ENCODE data around the gene DYNC1H1. TPM values are rescaled to one million over a fixed set of nuclear protein-coding genes. Genes with fewer than 3 reads are reported as not detected.
A peak's percentile ranks its signal among the peaks of the same experiment; 100 is the strongest.

DYNC1H1 gene
- total RNA-seq, 1 experiment from 2014 or later, result 1,394 TPM

DNA sequence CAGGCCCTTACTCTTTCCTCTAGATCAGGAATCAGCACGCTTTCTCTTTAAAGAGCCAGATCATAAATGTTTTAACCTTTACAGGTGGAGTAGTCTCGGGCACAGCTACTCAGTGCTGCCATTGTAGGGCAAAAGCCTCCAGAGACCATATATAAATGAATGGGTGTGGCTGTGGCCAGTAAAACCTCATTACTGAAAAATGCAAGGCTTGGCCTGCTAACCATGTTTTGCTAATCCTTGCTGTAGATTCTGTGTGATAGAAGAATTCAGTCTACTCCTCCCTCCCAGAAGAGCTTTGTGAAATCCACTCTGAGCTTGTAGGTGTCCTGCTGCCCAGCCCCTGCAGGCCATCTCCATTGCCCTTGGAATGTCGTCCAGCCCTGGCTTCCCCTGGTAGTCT is 64.4 kb downstream of the DYNC1H1 start:
- DNase-seq (ENCODE audit: extremely low read depth, low read depth), result no peak

DNA sequence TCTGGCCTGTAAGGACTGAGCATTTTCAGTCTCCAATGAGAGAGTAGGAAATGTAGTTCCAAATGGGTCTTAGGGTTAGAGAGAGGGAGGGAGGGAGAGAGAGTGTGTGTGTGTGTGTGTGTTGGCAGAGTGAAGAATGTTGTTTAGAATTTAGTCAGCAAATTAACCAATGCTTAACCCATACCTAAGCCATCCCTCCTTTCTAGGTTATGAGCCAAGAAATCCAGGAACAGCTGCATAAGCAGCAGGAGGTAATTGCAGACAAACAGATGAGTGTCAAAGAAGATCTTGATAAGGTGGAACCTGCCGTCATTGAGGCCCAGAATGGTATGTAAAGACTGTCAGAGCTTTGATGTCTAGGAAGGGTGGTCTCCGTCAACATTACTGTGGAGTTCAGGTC is 65.6 kb downstream of the DYNC1H1 start:
- no peak for DNase-seq (ENCODE audit: extremely low read depth, low read depth)

DNA sequence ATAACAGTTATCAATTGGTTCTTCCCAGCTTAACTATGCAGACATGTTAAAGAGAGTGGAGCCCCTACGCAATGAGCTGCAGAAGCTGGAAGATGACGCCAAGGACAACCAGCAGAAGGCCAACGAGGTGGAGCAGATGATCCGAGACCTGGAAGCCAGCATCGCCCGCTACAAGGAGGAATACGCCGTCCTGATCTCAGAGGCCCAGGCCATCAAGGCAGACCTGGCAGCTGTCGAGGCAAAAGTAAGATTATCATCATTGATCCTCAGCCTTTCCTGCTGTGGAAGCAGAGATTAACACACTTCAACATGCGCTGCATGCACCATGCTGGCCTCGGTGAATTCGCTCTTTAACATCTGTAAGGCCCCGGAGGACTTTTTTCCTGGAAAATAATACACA is 68.9 kb downstream of the DYNC1H1 start:
- no peak for DNase-seq (ENCODE audit: extremely low read depth, low read depth)

DNA sequence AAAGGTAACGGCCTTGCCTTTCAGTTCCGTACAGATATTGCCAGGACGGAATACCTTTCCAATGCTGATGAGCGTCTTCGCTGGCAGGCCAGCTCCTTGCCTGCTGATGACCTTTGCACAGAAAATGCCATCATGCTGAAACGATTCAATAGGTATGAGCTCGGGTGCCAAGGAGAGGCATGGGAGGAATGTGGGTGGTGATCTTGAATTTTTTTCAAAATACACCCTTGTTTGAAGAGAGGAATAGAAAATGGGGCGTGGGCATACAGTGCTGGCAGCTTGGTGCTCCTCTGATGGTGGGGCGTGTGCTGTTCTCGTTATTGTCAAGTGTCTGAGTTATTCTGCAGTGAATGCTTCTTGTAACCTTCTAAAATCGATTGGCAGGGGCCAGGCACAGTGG is 69.9 kb downstream of the DYNC1H1 start:
- no peak for DNase-seq (ENCODE audit: extremely low read depth, low read depth)

DNA sequence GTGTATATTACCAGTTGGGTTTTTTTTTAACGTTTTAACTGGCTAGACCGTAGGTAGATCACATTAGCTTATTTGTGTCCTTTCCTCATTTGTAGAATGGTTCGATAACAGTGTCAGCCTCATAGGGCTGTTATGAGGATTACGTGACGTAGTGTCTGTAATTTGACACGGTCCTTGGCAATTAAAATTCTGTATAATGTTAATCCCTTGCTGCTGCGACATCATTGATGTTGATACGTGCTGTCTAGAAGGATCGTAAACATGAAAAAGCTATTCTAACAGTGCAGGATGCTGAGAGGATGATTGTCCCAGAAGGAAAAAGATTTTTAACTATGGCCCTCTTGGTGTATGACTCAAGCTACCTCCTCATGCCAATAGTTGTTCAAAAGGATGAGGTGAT is 71.5 kb downstream of the DYNC1H1 start:
- no peak for DNase-seq (ENCODE audit: extremely low read depth, low read depth)

DNA sequence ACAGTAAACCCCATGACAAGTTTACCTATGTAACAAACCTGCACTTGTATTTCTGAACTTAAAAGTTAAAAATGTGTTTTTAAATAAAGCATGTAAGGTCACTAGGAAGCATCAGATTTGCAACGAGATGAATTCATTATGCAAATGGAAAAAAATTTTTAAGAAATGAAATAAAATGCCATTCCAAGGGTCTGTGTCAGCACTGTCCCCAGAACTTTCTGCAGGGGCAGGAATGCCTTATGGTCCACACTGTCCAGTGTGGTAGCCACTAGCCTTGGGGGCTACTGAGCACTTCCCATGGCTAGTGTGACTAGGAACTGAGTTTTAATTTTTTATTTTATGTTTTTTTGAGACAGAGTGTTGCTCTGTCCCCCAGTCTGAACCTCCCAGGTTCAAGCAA is 73.3 kb downstream of the DYNC1H1 start:
- DNase-seq (ENCODE audit: extremely low read depth, low read depth), result no peak

DNA sequence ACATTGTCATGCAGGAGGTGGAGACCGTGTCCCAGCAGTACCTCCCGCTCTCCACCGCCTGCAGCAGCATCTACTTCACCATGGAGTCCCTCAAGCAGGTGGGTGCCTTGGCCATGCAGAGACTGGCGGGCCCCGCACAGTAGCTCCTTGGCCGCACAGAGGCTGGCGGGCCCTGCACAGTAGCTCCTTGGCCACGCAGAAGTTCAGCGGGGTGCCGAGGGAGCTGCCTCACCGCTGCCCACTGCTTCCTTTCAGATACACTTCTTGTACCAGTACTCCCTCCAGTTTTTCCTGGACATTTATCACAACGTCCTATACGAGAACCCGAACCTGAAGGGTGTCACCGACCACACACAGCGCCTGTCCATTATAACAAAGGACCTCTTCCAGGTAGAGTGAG is 74.8 kb downstream of the DYNC1H1 start:
- DNase-seq (ENCODE audit: extremely low read depth, low read depth), result no peak

DNA sequence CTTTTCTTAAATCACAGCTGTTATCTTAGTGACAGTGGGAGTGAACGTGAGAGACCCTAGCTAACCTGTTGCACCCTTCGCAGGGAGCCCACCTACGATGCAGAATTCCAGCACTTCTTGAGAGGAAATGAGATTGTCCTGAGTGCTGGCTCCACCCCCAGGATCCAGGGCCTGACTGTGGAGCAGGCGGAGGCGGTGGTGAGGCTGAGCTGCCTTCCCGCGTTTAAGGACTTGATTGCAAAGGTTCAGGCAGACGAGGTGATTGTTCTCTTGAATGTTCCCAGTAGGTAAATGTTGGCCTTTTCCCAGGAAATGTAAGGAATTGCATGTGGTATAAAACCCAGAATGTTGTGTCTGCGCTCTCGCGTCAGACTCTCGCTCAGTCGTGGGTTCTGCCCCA is 75.8 kb downstream of the DYNC1H1 start:
- no peak for DNase-seq (ENCODE audit: extremely low read depth, low read depth)

DNA sequence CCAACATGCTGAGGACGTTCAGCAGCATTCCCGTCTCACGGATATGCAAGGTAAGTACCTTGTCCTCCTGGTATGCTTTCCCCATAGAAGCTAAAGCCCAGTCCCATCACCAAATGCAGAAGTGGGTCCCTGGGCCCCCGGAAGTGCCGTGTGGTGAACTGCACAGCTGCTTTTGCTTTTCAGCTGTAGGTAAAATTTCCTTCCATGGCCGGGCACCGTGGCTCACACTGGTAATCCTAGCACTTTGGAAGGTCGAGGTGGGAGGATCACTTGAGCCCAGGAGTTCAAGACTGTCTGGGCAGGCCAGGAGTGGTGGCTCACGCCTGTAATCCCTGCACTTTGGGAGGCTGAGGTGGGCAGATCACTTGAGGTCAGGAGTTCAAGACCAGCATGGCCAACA is 78.3 kb downstream of the DYNC1H1 start:
- no peak for DNase-seq (ENCODE audit: extremely low read depth, low read depth)

DNA sequence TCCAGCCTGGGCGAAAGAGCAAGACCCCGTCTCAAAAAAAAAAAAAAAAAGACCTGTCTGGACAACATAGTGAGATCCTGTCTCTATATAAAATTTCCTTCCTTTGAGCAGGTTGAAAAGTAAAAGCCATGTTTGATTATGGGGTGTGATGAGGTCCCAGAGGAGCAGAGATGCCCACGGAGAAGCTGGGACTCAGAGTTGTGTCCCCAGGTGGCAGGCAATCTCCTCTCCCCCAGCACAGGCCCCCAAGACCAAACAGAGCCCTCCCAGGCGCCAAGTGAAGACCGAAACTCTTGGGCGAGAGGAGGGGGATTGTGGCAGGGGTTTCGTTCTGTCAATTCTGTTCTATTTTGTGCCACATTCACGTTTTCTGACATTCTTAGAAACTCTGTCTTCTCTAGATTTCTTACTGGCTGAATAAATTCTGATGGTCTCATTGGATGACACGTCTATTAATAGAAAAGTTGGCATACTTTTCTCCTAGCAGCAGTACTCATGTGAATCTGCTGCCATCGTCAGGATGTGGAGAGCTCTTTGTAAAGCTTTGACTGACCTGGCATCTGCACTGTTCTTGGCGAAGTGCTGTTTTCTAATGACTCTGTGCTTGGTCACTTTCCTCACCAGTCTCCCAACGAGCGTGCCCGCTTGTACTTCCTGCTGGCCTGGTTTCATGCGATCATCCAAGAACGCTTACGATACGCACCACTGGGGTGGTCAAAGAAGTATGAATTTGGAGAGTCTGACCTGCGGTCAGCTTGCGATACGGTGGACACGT is 79.1 kb downstream of the DYNC1H1 start:
- no peak for DNase-seq (ENCODE audit: extremely low read depth, low read depth)

DNA sequence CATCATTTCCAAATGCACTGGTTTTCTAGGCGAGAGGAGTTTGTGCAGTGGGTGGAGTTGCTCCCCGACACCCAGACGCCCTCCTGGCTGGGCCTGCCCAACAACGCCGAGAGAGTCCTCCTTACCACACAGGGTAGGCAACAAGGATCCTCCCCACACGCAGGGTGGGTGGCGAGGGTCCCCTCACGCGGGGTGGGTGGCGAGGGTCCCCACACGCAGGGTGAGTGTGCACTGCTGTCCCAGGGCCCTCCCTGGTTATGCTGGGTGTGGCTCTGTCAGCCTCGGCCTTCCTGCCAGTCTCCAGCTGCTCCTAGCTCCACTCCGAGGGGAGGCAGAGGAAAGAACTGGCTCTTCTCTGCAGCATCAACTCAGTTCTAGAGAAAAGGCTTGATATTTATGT is 80.2 kb downstream of the DYNC1H1 start:
- DNase-seq (ENCODE audit: extremely low read depth, low read depth), result no peak

DNA sequence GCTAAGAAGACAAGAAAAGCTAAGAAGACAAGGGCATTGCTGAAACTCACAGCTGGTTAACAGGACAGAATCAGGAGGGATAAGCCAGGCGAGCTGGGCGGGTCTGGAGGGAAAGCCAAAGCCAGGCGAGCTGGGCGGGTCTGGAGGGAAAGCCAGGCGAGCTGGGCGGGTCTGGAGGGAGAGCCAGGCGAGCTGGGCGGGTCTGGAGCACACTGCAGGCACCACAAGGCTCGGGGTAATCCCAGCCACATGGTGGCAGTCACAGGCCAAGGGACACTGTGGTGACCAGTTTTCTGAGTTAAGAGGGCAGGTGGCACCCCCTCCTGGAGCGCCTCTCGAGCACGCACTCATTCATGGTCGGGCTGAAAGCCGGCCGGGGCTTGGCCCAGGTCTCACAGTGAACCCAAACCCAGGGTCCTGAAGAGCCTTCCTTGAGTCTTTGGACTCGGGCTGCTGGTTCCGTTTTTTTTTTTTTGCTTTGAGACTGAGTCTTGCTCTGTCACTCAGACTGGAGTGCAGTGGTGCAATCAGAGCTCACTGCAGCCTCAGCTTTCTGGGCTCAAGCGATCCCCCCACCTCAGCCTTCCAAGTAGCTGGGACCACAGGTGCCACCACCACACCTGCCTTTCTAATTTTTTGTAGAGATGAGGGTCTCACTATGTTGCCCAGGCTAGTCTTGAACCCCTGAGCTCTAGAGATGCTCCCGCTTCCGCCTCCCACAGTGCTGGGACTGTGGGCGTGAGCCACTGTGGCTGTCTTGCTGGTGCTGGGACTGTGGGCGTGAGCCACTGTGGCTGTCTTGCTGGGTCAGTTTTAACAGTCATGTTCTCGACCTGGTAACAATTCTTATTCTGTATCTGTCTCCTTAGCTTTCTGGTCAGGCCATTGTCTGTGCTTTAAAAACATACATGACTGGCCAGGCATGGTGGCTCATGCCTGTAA is 82.2 kb downstream of the DYNC1H1 start:
- peak; percentile 70 for DNase-seq (ENCODE audit: extremely low read depth, low read depth)

DNA sequence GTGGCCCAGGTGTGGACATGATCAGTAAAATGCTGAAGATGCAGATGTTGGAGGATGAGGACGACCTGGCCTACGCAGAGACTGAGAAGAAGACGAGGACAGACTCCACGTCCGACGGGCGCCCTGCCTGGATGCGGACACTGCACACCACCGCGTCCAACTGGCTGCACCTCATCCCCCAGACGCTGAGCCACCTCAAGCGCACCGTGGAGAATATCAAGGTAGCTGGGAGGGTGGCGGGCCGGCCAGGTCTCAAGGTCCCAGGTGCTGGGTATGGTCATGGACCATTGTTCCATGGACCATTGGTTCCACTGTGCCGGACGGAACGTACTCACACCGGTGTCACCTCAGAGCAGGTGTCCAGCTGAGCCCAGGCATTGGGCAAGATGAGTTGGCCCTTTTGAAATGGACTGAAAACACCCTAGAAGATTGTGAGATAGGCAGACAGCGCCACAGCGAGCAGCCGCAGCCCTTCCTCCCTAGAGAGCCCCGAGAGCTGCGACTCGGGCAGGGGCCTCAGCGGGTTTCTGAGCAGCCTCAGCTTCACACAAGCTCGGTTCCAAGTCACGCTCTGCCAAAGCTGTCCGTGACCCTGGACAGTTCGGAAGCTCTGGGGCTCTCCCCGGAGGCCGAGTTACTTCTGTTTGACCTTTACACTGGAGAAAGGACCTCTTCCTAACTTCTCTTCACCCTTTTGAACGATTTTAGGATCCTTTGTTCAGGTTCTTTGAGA is 83.6 kb downstream of the DYNC1H1 start:
- no peak for DNase-seq (ENCODE audit: extremely low read depth, low read depth)

DNA sequence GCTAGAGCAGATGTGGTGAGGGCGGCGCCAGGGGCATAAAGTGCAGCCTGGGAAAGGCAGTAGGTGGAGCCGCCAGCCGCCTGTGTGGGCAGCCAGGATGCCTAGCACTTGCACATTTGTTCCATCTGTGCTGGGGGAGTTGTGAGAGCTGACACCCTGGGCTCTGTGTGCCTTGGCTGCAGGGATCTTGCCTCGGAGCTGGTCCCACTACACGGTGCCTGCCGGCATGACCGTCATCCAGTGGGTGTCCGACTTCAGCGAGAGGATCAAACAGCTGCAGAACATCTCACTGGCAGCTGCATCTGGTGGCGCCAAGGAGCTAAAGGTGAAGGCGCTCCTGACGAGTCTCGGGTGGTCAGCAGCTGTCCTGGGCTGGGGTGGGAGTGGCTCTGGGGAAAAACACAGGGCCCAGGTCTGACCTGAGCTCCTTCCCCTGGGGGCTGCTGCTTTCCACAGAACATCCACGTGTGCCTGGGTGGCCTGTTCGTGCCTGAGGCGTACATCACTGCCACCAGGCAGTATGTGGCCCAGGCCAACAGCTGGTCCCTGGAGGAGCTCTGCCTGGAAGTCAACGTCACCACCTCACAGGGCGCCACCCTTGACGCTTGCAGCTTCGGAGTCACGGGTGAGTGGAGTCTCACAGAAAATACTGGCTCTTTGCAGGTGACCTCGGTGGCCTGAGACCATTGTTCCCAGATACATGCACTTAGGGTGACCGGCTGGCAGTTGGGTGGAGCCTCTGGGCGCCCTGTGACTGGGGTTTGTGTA is 85.1 kb downstream of the DYNC1H1 start:
- no peak for DNase-seq (ENCODE audit: extremely low read depth, low read depth)

DNA sequence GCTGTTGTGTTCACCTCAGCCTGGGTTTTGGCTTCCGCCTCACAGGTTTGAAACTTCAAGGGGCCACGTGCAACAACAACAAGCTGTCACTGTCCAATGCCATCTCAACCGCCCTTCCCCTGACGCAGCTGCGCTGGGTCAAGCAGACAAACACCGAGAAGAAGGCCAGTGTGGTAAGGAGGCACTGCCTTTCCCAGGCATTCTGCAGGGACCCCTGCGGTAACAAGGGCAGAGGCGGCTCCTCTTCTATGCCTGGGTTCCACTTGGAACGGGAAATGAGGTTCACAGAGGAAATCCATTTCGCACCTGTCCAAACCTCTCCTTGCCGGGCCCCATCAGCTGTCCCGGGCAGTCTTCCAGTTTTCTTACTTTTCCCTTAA is 85.6 kb downstream of the DYNC1H1 start:
- no peak for DNase-seq (ENCODE audit: extremely low read depth, low read depth)

DNA sequence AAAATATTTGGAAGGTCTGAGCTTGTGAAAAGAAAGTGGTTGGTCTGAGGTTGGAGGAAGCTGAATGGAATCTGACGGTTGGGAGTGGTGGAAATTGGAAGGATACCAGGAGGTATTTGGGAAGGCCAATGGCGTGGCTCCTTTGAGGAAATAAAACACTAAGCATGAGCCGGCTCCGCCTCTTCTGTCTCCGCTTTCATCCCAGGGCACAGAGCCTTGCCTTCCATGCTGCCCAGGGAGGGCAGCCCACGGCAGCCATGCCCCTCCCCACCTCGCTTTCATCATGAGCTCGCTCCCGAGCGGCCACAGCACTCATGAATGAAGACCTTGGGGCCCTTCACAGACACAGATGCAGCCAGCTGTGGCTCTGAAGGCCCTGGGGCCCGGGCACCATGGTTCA is 86.3 kb downstream of the DYNC1H1 start:
- no peak for DNase-seq (ENCODE audit: extremely low read depth, low read depth)

DNA sequence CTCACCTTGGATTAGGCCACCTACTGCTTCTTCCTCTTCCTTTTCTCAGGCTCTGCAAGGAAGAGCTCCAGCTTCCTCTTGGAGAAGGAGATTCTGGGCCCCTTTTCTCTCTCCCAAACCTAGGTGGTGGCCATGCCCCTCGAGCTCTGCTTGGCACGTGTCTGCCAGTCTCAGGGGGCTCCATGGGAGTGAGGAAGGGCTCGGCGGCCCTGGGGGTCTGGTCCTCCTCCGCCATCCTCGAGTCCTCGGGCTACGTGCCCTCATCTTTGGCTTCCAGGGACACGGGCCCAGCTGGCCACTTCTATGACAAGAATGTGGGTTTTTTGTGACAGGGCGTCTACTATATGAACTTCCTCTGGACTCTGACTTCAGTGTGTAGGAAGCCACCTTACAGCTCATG is 88.1 kb downstream of the DYNC1H1 start:
- DNase-seq (ENCODE audit: extremely low read depth, low read depth), result no peak

DNA sequence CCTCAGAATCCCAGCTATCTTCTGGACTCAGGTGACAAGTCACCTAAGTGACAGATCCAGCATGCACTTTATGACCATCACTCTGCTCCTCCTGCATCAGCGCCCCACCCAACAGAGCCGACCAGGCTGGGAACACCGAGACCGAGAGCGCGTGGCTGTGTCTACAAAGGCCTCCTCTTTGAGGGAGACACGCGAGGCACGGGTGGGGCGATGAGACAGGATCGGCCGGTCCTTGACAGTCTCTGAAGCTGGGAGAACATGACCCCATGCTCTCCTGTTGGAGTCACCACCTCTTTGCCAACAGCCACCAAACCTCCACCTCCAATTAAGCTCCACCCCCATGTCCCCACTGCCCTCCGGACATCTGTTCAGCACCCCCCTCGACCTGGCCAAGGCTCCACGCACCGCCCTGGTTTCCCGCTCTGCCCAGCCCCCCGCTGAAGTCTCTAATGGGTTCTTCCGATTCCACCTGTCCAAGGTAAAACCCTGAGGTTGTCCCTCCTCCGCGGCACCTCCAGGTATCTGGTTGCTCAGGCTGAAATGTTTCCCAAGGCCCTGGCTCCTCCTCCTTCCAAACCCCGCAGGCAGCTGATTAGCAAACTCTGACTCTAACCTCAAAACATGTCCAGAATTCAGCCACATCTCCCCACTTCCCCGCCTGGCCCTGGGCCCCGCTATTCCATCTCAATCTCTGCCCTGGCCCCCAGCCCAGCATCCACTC is 91.0 kb downstream of the DYNC1H1 start:
- DNase-seq (ENCODE audit: extremely low read depth, low read depth), result no peak

DNA sequence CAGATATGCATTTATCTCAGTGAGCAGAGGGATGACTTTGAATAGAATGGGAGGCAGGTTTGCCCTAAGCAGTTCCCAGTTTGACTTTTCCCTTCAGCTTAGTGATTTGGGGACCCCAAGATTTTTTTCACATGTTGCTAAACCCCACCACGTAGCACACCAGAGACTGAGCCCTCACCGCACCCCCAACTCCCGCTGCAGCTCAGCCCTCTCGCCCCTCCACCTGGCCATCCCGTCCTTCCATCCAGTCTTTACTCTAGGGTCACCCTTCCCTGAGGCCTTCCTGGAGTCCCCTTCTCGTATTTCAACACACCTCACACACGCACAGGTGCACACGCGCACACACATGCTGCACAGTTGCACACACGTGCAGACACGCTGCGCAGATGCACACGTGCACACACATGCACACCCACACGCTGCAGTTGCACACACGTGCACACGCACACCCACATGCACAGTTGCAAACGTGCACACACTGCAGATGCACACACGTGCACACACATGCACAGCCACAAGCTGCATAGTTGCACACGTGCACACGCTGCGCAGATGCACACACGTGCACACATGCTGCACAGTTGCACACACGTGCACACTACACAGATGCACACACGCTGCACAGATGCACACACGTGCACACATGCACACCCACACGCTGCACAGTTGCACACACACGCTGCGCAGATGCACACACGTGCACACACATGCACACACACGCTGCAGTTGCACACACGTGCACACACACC is 92.5 kb downstream of the DYNC1H1 start:
- DNase-seq (ENCODE audit: extremely low read depth, low read depth), result no peak

All from NCI-H460 (cell line).